Hepatocyte (in vitro differentiated cells): Measurements from ENCODE around the gene PIGT. TPM values are rescaled to one million over a fixed set of nuclear protein-coding genes. Genes with fewer than 3 reads are reported as not detected.

Experiments
- DNase-seq: peaks from one replicate; pipeline ENCODE4 v3.0.0-alpha.2; 2016; ENCODE audit warnings: low spot score
- H2AFZ ChIP-seq: fragments of 200-600 bp; sonication (generic); 2 replicates; pipeline ENCODE4 v1.6.0; 2016; ENCODE audit warnings: antibody characterized with exemption, mild to moderate bottlenecking
- H3K27ac ChIP-seq: fragments of 200-600 bp; sonication (generic); 2 replicates; pipeline ENCODE4 v1.5.1; 2016; ENCODE audit warnings: mild to moderate bottlenecking
- H3K27me3 ChIP-seq: fragments of 200-600 bp; sonication (generic); 2 replicates; pipeline ENCODE4 v1.6.1; 2016
- H3K36me3 ChIP-seq: fragments of 200-600 bp; sonication (generic); replicated peaks from 2 replicates; pipeline ENCODE4 v1.5.1; 2016; ENCODE audit warnings: low read depth; ENCODE audit not compliant: insufficient read depth
- H3K4me1 ChIP-seq: fragments of 200-600 bp; sonication (generic); 2 replicates; pipeline ENCODE4 v1.5.1; 2016; ENCODE audit warnings: mild to moderate bottlenecking, moderate library complexity; ENCODE audit not compliant: insufficient read depth
- H3K4me2 ChIP-seq: fragments of 200-600 bp; sonication (generic); 2 replicates; pipeline ENCODE4 v1.6.0; 2016
- H3K4me3 ChIP-seq: fragments of 200-600 bp; sonication (generic); 2 replicates; pipeline ENCODE4 v1.5.1; 2016; ENCODE audit warnings: mild to moderate bottlenecking
- H3K79me2 ChIP-seq: fragments of 200-600 bp; sonication (generic); 2 replicates; pipeline ENCODE4 v1.6.0; 2017; ENCODE audit warnings: mild to moderate bottlenecking
- H3K9me2 ChIP-seq: fragments of 200-600 bp; sonication (generic); replicated peaks from 2 replicates; pipeline ENCODE4 v1.6.0; 2017; ENCODE audit warnings: mild to moderate bottlenecking; ENCODE audit not compliant: insufficient read depth
- H3K9me3 ChIP-seq: fragments of 200-600 bp; sonication (generic); 2 replicates; pipeline ENCODE4 v1.5.1; 2016; ENCODE audit warnings: low read depth, mild to moderate bottlenecking
- H4K20me1 ChIP-seq: fragments of 200-600 bp; sonication (generic); 2 replicates; pipeline ENCODE4 v1.6.0; 2016; ENCODE audit warnings: mild to moderate bottlenecking; ENCODE audit not compliant: insufficient read depth, poor library complexity, severe bottlenecking
- CTCF ChIP-seq: fragments of 200-600 bp; sonication (generic); IDR thresholded peaks from 2 replicates; pipeline ENCODE4 v1.5.1; 2016; ENCODE audit warnings: antibody characterized with exemption, mild to moderate bottlenecking; ENCODE audit not compliant: poor library complexity
- EZH2 ChIP-seq: fragments of 200-600 bp; sonication (generic); IDR thresholded peaks from 2 replicates; pipeline ENCODE4 v1.6.1; 2016; ENCODE audit warnings: antibody characterized with exemption, mild to moderate bottlenecking, borderline replicate concordance
- EZH2phosphoT487 ChIP-seq: fragments of 200-600 bp; sonication (generic); IDR thresholded peaks from one replicate; pipeline ENCODE4 v1.6.1; 2018; ENCODE audit warnings: antibody characterized with exemption, mild to moderate bottlenecking, low read depth, moderate library complexity; ENCODE audit not compliant: unreplicated experiment, severe bottlenecking
- WGBS: methylation state at CpG from one replicate; pipeline ENCODE4 v1.1.6; 2016; ENCODE audit warnings: low lambda C conversion rate; ENCODE audit errors: missing lambda C conversion rate; 5-methylcytosine and 5-hydroxymethylcytosine counted together
- polyA plus RNA-seq: library from polyadenylated mRNA; unstranded; fragments of >200 nt; fragmentation: Nextera tagmentation; extraction: Ambion mirVana; gene quantifications from 2 replicates; pipeline ENCODE4 v1.2.1, GENCODE V29; 2016
- total RNA-seq: library from RNA; depleted of rRNA; stranded (reverse); fragments of >200 nt; gene quantifications from 2 replicates; pipeline ENCODE4 v1.2.3, GENCODE V29; 2014

PIGT gene
- total and polyA plus RNA-seq, 2 experiments from 2014 or later = 67.1 to 163 TPM

DNA sequence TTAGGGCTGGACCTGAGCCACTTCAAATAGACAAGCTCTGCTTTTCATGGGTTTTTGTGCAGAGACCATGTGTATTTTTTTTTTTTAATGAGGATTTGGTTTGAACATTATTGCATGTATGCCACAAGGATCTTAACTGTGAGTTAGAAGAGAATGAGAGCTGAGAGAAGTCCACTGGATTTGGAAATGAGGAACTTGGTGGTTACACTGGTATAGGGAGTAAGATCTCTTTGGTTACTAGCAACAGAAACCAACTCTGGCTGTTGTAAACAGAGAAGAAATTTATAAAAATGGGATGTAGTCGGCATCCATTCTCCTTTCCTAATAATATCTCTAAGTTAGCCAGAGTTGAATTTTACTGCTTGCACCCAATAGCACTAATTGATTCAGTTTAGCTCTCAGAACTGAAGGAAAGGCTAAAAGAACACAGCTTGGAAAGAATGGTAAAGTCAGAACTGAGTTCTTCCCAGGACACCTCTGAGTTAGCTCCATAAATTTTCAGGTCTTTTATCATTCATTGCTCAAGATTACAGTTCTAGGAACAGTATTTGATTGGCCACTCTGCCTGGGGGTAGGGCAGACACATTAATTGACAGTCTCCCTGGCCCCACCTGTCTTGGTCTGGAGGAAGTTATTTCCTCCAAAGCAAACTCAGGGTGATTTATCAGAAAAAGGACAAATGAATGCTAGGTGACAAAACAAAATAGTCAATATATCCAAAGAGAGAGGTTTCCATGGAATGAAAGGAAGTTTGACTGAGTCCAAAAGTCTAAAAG, 49.7 kb downstream of the PIGT start:
- Histone ChIP-seq H3K9me2 (no peaks in the 10 kb centered on the region), H3K27me3 (peaks cover 2% of the 10 kb centered on the region), H3K9me3 (no peaks in the 10 kb centered on the region), H4K20me1 (no peaks in the 10 kb centered on the region), H3K27ac (no peak overlapping the region), H3K79me2 (no peaks in the 10 kb centered on the region), H3K4me1 (peaks cover 10% of the 10 kb centered on the region), H3K4me3 (no peak overlapping the region), H3K4me2 (no peak overlapping the region), H3K36me3 (no peaks in the 10 kb centered on the region), H2AFZ (no peak overlapping the region)
- no peak for TF ChIP-seq CTCF
- no peak for TF ChIP-seq EZH2
- no peak for TF ChIP-seq EZH2phosphoT487
- no peak for DNase-seq
- 81% methylated on average over 1 of the region's 1 CpG for WGBS

- no peak overlapping the region for H3K27ac ChIP-seq
- H3K4me2 ChIP-seq = no peak overlapping the region
- H3K27me3 ChIP-seq = peaks cover 2% of the 10 kb centered on the region
- no peaks in the 10 kb centered on the region for H3K36me3 ChIP-seq
- H3K9me3 ChIP-seq = no peaks in the 10 kb centered on the region
- H2AFZ ChIP-seq = no peak overlapping the region
- peaks cover 10% of the 10 kb centered on the region for H3K4me1 ChIP-seq
- H3K79me2 ChIP-seq = no peaks in the 10 kb centered on the region
- H3K4me3 ChIP-seq = no peak overlapping the region
- WGBS = 94% methylated on average over 6 of the region's 6 CpGs
- no peak for TF ChIP-seq CTCF
- no peak for TF ChIP-seq EZH2phosphoT487
- no peak for TF ChIP-seq EZH2
- H4K20me1 ChIP-seq = no peaks in the 10 kb centered on the region
- DNase-seq = no peak
- H3K9me2 ChIP-seq = no peaks in the 10 kb centered on the region
Measured at GRCh38 chr20:45467172-45467571, 51.2 kb downstream of the PIGT start.

DNA sequence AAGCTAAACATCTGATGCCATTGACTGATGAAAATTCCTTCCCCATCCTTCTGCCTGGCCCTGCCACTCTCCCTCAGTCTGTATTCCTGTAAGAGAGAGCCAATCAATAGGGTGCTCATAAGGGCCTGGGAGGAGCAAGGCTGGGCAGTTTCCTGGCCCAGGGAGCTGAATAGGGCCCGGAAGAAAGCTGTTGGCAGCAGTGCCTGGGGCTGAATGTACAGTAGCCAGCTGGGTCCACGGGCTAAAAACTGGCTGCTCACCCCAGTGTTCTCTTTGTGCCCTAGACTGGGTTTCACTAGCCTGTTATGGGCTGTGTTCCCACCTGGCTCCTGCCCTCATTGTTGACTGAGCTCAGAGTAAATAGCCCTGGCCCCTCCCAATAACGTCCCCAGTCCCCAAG, 51.9 kb downstream of the PIGT start:
- WGBS = 47% methylated on average over 3 of the region's 3 CpGs
- DNase-seq = no peak
- TF ChIP-seq CTCF = no peak
- TF ChIP-seq EZH2 = no peak
- TF ChIP-seq EZH2phosphoT487 = no peak
- Histone ChIP-seq H3K79me2 (no peaks in the 10 kb centered on the region), H3K27ac (no peak overlapping the region), H3K9me2 (no peaks in the 10 kb centered on the region), H3K4me2 (no peak overlapping the region), H3K36me3 (no peaks in the 10 kb centered on the region), H3K27me3 (peaks cover 2% of the 10 kb centered on the region), H3K4me3 (no peak overlapping the region), H3K9me3 (no peaks in the 10 kb centered on the region), H4K20me1 (no peaks in the 10 kb centered on the region), H2AFZ (no peak overlapping the region), H3K4me1 (peaks cover 10% of the 10 kb centered on the region)
